GM18870 (cell line): ENCODE measurements around the gene ACBD6.
"Not testable (repeated sequence)": the region's sequence is repeated elsewhere in the genome, so short reads cannot be mapped to it uniquely, and the experiment has no call there.

Source experiments
- ATAC-seq: cut with Tn5 transposase; IDR thresholded peaks from one replicate; pipeline ENCODE4 v1.9.1; 2021; ENCODE audit warnings: moderate library complexity; ENCODE audit not compliant: unreplicated experiment

ACBD6 gene

DNA sequence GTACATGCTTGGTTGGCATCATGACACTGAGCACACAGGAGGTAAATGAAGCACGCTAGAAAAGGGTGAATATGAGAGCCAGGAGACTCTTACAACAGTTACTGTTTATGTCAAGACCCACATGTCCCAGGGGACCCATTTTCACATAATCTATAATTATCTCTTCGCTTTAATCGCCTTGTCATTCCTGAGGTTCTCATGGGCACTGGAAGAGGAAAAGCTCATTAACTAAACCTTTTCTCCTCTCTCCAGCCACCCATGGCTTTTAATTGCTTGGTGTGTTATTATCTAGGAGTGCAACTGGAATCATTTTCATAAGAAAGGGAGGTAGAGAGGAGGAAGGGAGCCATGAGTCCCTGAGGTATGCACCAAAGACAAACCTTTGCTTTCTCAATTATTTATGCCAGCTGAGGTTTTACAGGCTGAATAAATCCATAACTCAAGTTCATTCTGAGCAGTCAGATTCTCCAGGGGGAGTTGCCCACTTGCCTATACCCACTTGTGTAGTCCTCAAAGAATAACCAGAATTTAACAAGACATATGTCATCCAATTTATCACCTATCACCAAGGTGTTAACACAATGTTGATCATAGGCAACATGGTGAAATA is 77.4 kb downstream of the ACBD6 start:
- ATAC-seq: no peak

DNA sequence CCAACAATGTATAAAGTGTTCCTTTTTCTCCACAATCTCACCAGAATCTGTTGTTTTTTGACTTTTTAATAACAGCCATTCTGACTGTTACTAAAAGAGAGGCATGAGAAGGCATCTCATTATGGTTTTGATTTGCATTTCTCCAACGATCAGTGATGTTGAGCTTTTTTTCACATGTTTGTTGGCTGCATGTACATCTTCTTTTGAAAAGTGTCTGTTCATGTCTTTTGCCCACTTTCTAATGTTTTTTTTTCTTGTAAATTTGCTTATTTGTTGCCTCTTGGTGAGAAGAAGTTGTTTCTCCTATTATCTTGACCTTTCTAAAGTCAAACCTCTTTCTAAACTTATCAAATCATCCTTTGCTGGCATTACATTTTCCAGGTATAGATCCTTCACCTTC is 80.8 kb downstream of the ACBD6 start:
- ATAC-seq: no peak

DNA sequence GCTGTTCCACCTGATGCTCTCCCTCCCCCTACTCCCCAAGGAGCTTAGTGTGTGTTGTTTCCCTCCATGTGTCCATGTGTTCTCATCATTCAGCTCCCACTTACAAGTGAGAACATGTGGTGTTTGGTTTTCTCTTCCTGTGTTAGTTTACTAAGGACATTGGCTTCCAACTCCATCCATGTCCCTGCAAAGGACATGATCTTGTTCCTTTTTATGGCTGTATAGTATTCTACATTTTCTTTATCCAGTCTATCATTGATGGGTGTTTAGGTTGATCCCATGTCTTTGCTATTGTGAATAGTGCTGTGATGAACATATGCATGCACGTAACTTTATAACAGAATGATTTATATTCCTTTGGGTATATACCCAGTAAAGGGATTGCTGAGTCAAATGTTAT is 81.2 kb downstream of the ACBD6 start:
- not testable (repeated sequence) for ATAC-seq

DNA sequence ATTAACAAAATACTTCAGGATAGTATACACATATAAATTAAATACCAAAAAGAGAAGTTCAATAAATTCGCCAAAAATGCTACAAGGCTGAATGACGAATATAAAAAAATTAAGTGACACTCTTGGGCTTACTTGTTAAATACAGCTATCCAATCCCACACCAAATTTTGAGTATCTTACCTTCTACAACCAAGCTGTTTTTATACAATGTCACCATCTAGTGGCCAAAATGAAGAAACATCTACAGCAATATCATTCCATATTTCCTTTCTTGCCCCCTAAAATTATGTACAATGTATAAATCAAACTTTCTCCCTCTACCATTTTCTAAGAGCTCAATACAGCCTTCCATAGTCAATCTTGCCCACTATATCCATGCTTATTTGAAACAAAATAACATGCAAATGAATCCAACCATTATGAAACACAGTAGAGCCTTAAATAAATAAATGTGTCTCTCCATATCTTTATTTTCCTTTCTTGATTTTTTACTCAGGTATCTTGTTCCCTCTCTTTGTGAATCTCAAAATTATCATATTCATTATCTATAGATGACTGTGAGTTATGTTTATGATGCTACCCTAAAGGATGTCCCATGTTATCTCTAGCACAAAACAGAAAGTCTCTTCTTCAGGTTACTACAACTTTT is 86.3 kb downstream of the ACBD6 start:
- ATAC-seq: no peak

DNA sequence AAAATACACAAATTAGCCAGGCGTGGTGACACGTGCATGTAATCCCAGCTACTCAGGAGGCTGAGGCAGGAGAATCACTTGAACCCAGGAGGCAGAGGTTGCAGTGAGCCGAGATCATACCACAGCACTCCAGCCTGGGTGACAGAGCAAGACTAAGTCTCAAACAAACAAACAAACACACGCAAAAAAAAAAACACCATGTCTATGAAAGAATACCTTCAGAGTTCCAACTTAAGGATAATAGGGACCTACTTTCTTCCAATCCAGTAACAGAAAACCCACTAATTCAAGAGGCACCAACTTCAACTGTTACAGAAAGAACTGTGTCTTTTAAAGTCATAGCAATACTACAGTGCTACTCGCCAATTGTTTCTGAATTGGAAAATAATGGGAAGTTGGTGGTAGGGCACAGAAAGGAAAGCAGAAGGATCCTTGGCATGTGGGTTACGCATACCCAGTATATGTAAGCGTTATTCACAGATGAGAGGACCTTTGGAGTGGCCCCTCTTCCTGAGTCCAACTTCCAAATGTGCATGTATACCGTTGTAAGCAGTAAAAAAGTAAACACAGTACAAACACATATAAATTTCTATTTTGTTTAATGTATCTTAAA is 87.0 kb downstream of the ACBD6 start:
- ATAC-seq: no peak

DNA sequence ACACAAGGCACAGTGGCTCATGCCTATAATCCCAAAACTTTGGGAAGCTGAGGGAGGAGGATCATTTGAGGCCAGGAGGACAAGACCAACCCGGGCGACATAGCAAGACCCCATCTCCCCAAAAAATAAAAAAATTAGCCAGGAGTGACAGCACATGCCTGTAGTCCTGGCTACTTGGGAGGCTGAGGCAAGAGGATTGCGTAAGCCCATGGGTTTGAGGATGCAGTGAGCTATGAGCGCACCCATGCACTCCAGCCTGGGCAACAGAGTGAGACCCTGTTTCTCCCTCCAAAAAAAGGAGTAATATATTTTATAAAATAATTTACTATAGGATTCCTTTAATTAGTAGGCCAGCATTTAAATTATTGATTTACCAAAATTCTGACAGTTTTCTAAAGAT is 89.8 kb downstream of the ACBD6 start:
- ATAC-seq: no peak

DNA sequence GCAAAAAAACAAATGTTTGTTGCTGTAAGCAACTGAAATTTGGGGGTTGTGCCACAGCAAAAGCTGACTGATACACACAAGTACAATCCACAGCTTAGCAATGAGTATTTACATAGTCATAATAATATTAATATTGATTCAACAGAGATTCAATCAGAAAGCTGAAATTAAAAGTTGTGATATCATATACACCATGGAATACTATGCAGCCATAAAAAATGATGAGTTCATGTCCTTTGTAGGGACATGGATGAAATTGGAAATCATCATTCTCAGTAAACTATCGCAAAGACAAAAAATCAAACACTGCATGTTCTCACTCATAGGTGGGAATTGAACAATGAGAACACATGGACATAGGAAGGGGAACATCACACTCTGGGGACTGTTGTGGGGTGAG is 94.2 kb downstream of the ACBD6 start:
- not testable (repeated sequence) for ATAC-seq

DNA sequence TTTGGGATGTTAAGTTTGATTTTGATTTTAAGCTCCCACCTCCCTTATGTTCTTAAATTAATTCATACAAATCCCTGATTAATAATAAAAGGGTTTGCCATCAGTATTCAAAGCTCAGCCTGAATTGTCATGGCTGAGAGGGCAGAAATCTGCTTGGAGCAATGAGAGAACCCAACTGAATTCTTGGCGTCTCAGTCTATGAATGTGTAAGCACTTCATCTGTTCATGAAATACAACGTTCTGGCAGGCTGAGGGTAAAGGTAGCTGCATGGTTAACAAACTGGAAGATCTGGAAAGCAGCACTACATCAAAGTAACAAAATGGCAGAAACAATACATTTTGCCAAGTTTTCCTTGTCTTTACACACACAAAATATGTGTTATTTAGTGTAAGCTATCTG is 95.3 kb downstream of the ACBD6 start:
- ATAC-seq: no peak

DNA sequence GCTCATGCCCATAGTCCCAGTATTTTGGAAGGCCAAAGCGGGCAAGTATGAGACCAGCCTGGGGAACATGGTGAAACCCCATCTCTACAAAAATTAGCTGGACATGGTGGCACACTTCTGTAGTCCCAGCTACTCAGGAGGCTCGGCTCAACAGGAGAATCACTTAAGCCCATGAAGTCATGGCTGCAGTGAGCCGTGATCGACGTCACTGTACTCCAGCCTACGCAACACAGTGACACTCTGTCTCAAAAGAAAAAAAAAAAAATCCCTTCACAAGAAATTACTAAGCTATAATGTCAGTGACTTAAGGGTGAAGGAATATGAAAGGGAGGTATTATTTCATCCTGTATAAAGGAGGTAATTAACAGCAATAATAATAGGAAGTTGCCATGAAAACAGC is 99.8 kb downstream of the ACBD6 start:
- ATAC-seq: no peak

DNA sequence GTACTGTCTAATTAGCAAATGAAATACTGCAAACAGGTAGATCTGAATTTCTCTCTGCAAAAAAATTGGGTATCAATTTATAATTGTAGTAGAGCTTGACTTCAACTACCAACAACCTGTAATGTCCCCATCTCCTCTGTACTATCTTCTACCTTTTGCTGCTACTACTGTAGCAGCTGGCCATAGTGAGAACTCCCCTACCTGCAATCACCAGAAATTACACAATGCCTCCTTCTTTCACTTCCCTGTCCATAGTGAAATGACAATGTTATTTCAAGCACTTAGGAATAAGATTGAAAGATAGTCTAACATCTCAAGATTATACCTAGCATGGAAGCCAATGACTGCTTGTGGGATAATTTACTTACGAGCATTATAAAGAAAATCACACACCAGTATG is 100.4 kb downstream of the ACBD6 start:
- ATAC-seq: no peak

DNA sequence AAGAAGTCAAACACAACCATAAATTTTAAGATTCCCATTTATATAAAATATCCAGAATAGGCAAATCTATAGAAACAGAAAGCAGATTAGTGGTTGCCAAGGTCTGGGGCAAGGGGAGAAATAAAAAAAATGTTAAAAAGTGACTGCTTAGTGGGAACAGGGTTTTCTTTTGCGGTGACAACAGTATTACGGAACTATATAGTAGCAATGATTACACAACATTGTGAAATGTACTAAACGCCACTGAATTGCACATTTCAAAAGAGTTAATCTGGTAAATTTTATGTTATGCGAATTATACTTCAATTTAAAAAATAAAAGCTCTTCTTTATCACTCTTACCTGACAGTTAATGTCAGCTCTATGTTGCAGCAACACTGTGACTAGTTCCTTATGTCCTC is 105.2 kb downstream of the ACBD6 start:
- no peak for ATAC-seq

DNA sequence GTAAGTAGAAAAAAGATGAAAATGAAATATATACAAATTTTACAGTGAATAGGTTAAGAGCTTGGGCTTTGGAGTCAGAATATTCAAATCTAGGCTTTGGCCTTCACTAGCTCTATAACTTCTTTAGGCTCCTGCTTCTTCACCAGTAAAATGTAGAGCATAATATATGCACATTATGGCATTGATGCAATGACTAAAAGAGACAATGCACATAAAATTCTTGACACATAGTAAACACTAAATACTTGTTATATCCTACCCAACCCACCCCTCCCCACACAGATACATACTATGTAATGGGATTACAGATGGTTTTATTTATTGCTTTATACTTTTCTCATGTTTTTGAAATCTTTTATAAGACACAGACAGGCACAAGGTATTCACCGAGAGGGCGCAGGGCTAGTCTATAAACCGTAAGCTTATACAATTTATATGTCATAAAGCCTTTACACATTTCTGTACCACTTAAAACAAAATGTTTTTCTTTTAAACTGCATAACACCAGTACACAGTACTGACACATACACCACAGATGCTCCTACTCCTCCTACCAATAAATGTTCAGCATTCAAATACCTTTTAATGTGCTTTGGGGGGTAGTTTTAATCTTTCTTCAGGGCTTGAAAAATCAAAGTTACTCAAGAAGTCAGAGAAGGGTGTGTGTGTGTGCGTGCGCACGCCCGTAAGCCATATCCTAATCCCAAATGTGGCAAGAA is 109.8 kb downstream of the ACBD6 start:
- ATAC-seq: no peak

DNA sequence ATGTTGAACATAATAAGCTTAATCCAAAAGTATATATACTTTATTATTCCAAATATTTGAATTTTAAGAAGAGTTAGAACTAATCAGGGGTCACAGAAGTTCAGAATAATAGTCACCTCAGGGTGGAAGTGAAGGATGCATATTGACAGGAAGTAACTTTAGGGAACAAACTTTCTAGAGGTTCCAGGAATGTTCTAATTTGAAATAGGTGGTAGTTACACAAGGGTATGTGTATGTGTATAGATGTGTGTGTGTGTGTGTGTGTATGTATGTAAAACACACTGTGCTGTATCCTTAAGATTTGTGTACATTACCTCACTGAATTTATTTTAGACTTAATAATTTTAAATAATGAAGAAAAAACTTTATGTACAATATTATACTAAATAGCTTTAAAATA is 110.4 kb downstream of the ACBD6 start:
- no peak for ATAC-seq

DNA sequence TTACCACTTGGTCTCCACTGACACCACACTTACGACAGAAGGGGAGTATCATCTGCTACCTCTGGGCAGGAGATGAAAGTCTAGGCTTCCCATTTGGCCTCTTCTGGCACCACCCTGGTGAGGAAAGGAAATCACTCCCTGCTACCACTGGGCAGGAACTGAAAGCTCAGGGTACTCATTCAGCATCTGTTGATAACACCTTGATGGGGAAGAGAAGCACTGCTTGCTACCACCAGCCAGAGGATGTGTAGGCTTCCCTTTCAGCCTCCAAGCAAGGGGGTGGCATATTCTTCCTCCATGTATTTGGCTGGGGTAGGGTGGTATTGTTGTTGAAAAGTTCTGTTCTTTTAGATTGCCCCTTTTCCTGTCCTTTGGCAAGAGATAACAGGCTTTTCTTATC is 115.0 kb downstream of the ACBD6 start:
- ATAC-seq: no peak

DNA sequence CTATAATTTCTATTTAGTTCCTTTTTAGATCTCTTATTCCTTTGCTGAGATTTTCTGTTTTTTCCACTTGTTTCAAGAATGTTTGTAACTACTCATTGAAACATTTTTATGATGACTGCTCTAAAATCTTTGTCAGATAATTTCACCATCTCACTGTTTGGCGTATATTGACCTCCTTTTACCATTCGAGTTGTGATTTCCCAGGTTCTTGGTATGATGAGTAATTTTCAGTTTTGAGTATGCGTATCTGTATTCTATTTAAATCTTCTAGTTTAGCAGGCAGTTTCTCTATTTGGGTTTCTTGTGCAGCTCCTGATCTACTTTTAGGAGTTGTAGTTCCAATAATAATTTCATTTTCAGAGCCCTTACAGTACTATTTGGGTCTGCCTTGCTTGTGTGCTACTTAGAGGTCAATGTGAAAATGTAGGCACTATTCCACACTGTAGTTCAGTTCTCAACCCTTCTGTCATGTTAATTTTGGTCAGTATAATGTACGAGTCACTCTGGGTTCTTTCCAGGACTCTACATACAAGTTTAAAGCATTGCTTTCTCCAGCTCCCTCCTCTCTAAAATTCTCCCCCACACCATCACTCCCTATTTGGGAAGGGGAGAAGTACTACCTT is 115.5 kb downstream of the ACBD6 start:
- no peak for ATAC-seq

DNA sequence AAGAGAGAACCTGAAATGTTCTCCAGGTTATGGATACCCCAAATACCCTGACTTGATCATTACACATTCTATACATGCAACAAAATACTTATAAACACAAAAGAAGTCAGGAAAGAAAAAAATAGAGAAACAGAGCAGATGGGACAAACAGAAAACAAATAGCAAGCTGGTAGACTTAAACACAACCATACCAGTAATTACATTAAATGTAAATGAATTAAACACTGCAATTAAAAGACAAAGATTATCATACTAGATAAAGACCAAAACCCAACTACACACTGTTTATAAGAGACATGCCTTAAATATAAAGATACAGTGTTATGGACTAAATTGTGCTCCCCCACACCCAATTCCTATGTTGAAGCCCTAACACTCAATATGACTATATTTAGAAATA is 117.2 kb downstream of the ACBD6 start:
- ATAC-seq: no peak

DNA sequence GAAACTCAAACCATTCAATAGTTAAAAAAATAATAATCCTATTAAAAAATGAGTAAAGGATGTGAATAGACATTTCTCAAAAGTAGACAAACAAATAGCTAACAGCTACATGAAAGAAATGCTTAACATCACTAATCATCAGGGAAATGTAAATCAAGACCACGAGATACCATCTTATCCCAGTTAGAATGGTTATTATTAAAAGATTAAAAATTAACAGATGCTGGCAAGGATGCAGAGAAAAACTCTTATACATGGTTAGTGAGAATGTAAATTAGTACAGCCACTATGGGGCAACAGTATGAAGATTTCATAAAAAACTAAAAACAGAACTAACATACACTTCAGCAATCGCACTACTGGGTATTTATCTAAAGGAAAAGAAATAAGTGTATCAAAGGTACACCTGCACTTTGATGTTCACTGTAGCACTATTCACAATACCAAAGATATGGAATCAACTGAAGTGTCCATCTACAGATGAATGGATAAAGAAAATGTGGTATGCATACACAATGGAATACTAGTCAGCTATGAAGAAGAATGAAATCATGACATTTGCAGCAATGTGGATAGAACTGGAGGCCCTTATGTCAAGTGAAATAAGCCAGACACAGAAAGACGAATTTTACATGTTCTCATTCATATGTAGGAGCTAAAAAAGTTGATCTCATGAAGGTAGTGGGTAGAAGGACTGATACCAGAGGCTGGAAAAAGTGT is 117.9 kb downstream of the ACBD6 start:
- no peak for ATAC-seq

DNA sequence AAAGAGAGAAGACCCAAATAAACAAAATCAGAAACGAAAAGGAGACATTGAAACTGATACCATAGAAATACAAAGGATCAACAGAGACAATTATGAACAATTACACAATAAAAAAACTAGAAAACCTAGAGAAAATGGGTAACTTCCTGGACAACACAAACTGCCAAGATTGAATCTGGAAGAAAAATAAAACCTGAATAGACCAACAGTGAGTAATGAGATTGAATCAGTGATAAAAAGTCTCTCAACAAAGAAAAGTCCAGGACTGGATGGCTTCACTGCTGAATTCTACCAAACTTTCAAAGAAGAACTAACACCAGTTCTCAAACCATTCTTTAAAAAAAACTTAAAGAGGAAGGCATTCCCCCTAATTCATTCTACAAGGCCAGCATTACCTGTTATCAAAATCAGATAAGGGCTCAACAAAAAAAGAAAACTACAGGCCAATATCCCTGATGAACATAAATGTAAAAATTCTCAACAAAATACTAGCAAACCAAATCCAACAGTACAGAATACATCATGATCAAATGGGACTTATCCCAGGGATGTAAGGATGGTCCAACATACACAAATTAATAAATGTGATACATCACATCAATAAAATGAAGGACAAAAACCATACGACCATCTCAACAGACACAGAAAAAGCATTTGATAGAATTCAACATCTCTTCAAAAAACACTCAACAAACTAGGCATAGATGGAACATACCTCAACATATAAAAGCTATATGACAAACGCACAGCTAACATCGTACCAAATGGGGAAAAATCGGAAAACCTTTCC is 119.9 kb downstream of the ACBD6 start:
- no peak for ATAC-seq

DNA sequence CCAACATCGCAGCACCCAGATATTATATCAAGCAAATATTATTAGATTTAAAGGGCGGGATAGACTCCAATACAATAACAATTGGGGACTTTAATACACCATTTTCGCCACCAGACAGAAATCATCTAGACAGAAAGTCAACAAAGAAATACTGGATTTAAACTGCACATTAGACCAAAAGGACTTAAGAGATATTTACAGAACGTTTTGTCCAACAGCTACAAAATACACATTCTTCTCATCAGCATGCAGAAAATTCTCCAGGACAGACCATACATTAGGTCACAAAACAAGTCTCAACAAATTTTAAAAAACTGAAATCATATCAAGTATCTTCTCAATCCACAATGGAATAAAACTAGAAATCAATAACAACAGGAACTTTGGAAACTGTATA is 121.2 kb downstream of the ACBD6 start:
- no peak for ATAC-seq
